Measurements from ENCODE around the gene VKORC1. TPM values are rescaled to one million over a fixed set of nuclear protein-coding genes. Genes with fewer than 3 reads are reported as not detected.
A peak's percentile ranks its signal among the peaks of the same experiment; 100 is the strongest.
"Not testable (repeated sequence)": the region's sequence is repeated elsewhere in the genome, so short reads cannot be mapped to it uniquely, and the experiment has no call there.

Gene VKORC1
- total RNA-seq, 1 donor from 2014 or later = 128 TPM

- DNase-seq (ENCODE audit: low read depth) = no peak
These were observed 12.9 kb upstream of the VKORC1 start for GRCh38 chr16:31107465-31107867.

- DNase-seq (ENCODE audit: low read depth) = no peak
These were observed 12.2 kb upstream of the VKORC1 start for GRCh38 chr16:31106509-31107464.

GRCh38 chr16:31105677-31106213, 11.1 kb upstream of the VKORC1 start:
- DNase-seq (ENCODE audit: low read depth) = peak; percentile 40

- not testable (repeated sequence) for DNase-seq (ENCODE audit: low read depth)
These were observed 6.5 kb upstream of the VKORC1 start for GRCh38 chr16:31100876-31101641.

GRCh38 chr16:31099860-31100638, 5.5 kb upstream of the VKORC1 start:
- peak; percentile 17 for DNase-seq (ENCODE audit: low read depth)

- DNase-seq (ENCODE audit: low read depth) = no peak
These were observed 541 bp downstream of the VKORC1 start for GRCh38 chr16:31094088-31094423.

GRCh38 chr16:31093132-31093703, 1.4 kb downstream of the VKORC1 start:
- no peak for DNase-seq (ENCODE audit: low read depth)

- no peak for DNase-seq (ENCODE audit: low read depth)
These were observed 2.3 kb downstream of the VKORC1 start for GRCh38 chr16:31092330-31092729.

- peak; percentile 31 for DNase-seq (ENCODE audit: low read depth)
These were observed 4.1 kb downstream of the VKORC1 start for GRCh38 chr16:31090540-31090939.

GRCh38 chr16:31089199-31089598, 5.4 kb downstream of the VKORC1 start:
- no peak for DNase-seq (ENCODE audit: low read depth)

- DNase-seq (ENCODE audit: low read depth) = no peak
These were observed 6.0 kb downstream of the VKORC1 start, which contains the start of gene PRSS53 for GRCh38 chr16:31088459-31089183. TSS of gene PRSS53 (minus strand) at chr16:31088943. CDS start at chr16:31088809, 134 bp downstream.

- no peak for DNase-seq (ENCODE audit: low read depth)
These were observed 6.6 kb downstream of the VKORC1 start for GRCh38 chr16:31087971-31088370.

GRCh38 chr16:31087481-31087880, 7.1 kb downstream of the VKORC1 start:
- no peak for DNase-seq (ENCODE audit: low read depth)

GRCh38 chr16:31086629-31086906, 8.0 kb downstream of the VKORC1 start:
- DNase-seq (ENCODE audit: low read depth) = no peak

GRCh38 chr16:31085873-31086628, 8.5 kb downstream of the VKORC1 start:
- DNase-seq (ENCODE audit: low read depth) = no peak

- DNase-seq (ENCODE audit: low read depth) = no peak
These were observed 9.2 kb downstream of the VKORC1 start for GRCh38 chr16:31085411-31085810.

- DNase-seq (ENCODE audit: low read depth) = no peak
These were observed 9.9 kb downstream of the VKORC1 start for GRCh38 chr16:31084584-31085302.

GRCh38 chr16:31083981-31084380, 10.6 kb downstream of the VKORC1 start:
- no peak for DNase-seq (ENCODE audit: low read depth)

GRCh38 chr16:31083556-31083955, 11.0 kb downstream of the VKORC1 start:
- DNase-seq (ENCODE audit: low read depth) = no peak
